AG04449 (cell line): ENCODE data around the gene KCNK17.

Experiments
- CTCF ChIA-PET: fragments of 350-600 bp; formaldehyde crosslinking; extraction: SDS; loops from one replicate; lab custom pipeline; 2021; ENCODE audit warnings: antibody characterized with exemption; lab: Yijun Ruan, JAX
- POLR2A ChIA-PET: fragments of 400-600, 350-600 bp; formaldehyde crosslinking; extraction: SDS; loops from one replicate; lab custom pipeline; 2020; ENCODE audit warnings: antibody characterized with exemption, inconsistent platforms; lab: Yijun Ruan, JAX
- DNase-seq: peaks from one replicate; pipeline ENCODE4 v3.0.0-alpha.2; 2010; ENCODE audit warnings: low read depth, low spot score
- H3K4me3 ChIP-seq: 2 replicates; pipeline ENCODE4 v1.5.1; 2011; ENCODE audit warnings: low read depth, mild to moderate bottlenecking, control low read depth, low read length
- CTCF ChIP-seq: IDR thresholded peaks from one replicate; pipeline ENCODE4 v1.5.1; 2011; ENCODE audit warnings: mild to moderate bottlenecking, moderate library complexity, low read length, control low read depth, inconsistent platforms; ENCODE audit not compliant: insufficient read depth; ENCODE audit errors: missing control alignments

KCNK17 gene

GRCh38 chr6:39296745-39297640, 17.2 kb downstream of the KCNK17 start:
- ChIA-PET CTCF (interaction anchor here (1.0 to 1.3 kb wide), 2 partner anchors 8 to 13 kb away, joined by 3 to 4 read pairs; no protein-coding TSS in a partner anchor), POLR2A (no interaction called here)
- no peak for TF ChIP-seq CTCF
- H3K4me3 ChIP-seq = no peak overlapping the region
- DNase-seq = no peak

GRCh38 chr6:39295611-39296011, 18.6 kb downstream of the KCNK17 start:
- no peak overlapping the region for H3K4me3 ChIP-seq
- POLR2A ChIA-PET = no interaction called here
- CTCF ChIA-PET = no interaction called here
- no peak for DNase-seq
- no peak for TF ChIP-seq CTCF

- TF ChIP-seq CTCF = no peak
- no peak overlapping the region for H3K4me3 ChIP-seq
- POLR2A ChIA-PET = no interaction called here
- CTCF ChIA-PET = no interaction called here
- no peak for DNase-seq
Measured at GRCh38 chr6:39294899-39295298, 19.3 kb downstream of the KCNK17 start.

- POLR2A ChIA-PET = no interaction called here
- DNase-seq = no peak
- CTCF ChIA-PET = no interaction called here
- no peak for TF ChIP-seq CTCF
- no peak overlapping the region for H3K4me3 ChIP-seq
Measured at GRCh38 chr6:39294133-39294532, 20.1 kb downstream of the KCNK17 start.

- DNase-seq = no peak
- ChIA-PET CTCF (interaction anchor here (1.6 kb wide), 1 partner anchor 10 kb away, joined by 6 read pairs; no protein-coding TSS in a partner anchor), POLR2A (no interaction called here)
- no peak overlapping the region for H3K4me3 ChIP-seq
- no peak for TF ChIP-seq CTCF
Measured at GRCh38 chr6:39292637-39293036, 21.6 kb downstream of the KCNK17 start.

GRCh38 chr6:39289490-39289889, 24.7 kb downstream of the KCNK17 start:
- POLR2A ChIA-PET = no interaction called here
- H3K4me3 ChIP-seq = no peak overlapping the region
- DNase-seq = no peak
- CTCF ChIA-PET = no interaction called here
- TF ChIP-seq CTCF = no peak
